NT2/D1 (cell line): ENCODE results near the gene TLDC2.
"Not testable (repeated sequence)": the region's sequence is repeated elsewhere in the genome, so short reads cannot be mapped to it uniquely, and the experiment has no call there.

Experiments used
- DNase-seq: peaks from one replicate; pipeline ENCODE4 v3.0.0-alpha.2; 2011; ENCODE audit warnings: low read depth, low spot score
- H3K27me3 ChIP-seq: 2 replicates; pipeline ENCODE4 v1.6.0; 2011; ENCODE audit warnings: mild to moderate bottlenecking; ENCODE audit not compliant: insufficient read length, insufficient read depth
- H3K36me3 ChIP-seq: 2 replicates; pipeline ENCODE4 v1.6.1; 2011; ENCODE audit warnings: mild to moderate bottlenecking, low read length, mixed read lengths; ENCODE audit not compliant: insufficient read depth, insufficient read length
- H3K4me1 ChIP-seq: 2 replicates; pipeline ENCODE4 v1.5.1; 2011; ENCODE audit not compliant: insufficient read depth, insufficient read length
- H3K4me3 ChIP-seq: 2 replicates; pipeline ENCODE4 v1.5.1; 2011; ENCODE audit warnings: low read depth; ENCODE audit not compliant: insufficient read length
- H3K9ac ChIP-seq: 2 replicates; pipeline ENCODE4 v1.6.0; 2011; ENCODE audit warnings: low read depth; ENCODE audit not compliant: insufficient read length
- H3K9me3 ChIP-seq: 2 replicates; pipeline ENCODE4 v1.5.1; 2011; ENCODE audit warnings: mild to moderate bottlenecking, low read length; ENCODE audit not compliant: insufficient read depth
- SUZ12 ChIP-seq: IDR thresholded peaks from 2 replicates; pipeline ENCODE4 v1.6.1; 2011; ENCODE audit not compliant: insufficient read length, insufficient read depth; ENCODE audit errors: extremely low read depth
- YY1 ChIP-seq: IDR thresholded peaks from 2 replicates; pipeline ENCODE4 v1.6.1; 2011; ENCODE audit not compliant: insufficient read length, insufficient read depth
- ZNF274 ChIP-seq: IDR thresholded peaks from 2 replicates; pipeline ENCODE4 v1.6.1; 2011; ENCODE audit warnings: mild to moderate bottlenecking, low read depth, low read length

TLDC2 gene

DNA sequence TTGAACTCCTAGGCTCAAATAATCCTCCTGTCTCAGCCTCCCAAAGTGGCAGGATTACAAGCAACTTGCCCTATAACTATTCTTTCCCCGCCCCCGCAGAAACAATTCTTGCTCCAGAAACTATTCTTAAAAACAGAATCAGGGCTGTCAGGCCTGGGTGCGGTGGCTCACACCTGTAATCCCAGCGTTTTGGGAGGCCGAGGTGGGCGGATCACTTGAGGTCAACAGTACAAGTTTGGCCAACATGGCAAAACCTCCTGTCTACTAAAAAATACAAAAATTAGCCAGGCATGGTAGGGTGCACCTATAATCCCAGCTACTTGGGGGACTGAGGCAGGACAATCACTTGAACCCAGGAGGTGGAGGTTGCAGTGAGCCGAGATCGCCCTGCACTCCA lies 44.4 kb downstream of the TLDC2 start:
- Histone ChIP-seq H3K36me3 (no peaks in the 10 kb centered on the region), H3K9ac (no peak overlapping the region), H3K4me3 (no peak overlapping the region), H3K27me3 (no peaks in the 10 kb centered on the region), H3K9me3 (no peaks in the 10 kb centered on the region), H3K4me1 (peaks cover 5% of the 10 kb centered on the region)
- TF ChIP-seq SUZ12 (no peak), YY1 (no peak), ZNF274 (no peak)
- no peak for DNase-seq

- H3K4me3 ChIP-seq: no peak overlapping the region
- H3K4me1 ChIP-seq: peaks cover 5% of the 10 kb centered on the region
- H3K27me3 ChIP-seq: no peaks in the 10 kb centered on the region
- H3K9ac ChIP-seq: no peak overlapping the region
- no peaks in the 10 kb centered on the region for H3K36me3 ChIP-seq
- no peaks in the 10 kb centered on the region for H3K9me3 ChIP-seq
- DNase-seq: no peak
- TF ChIP-seq ZNF274 (no peak), SUZ12 (no peak), YY1 (no peak)
These were observed 48.5 kb downstream of the TLDC2 start for GRCh38 chr20:36924167-36925045.

GRCh38 chr20:36925234-36925633 lies 49.3 kb downstream of the TLDC2 start:
- H3K36me3 ChIP-seq: no peaks in the 10 kb centered on the region
- DNase-seq: no peak
- no peaks in the 10 kb centered on the region for H3K9me3 ChIP-seq
- H3K9ac ChIP-seq: no peak overlapping the region
- H3K4me3 ChIP-seq: no peak overlapping the region
- no peaks in the 10 kb centered on the region for H3K27me3 ChIP-seq
- peaks cover 5% of the 10 kb centered on the region for H3K4me1 ChIP-seq
- TF ChIP-seq SUZ12: no peak
- no peak for TF ChIP-seq ZNF274
- TF ChIP-seq YY1: no peak

DNA sequence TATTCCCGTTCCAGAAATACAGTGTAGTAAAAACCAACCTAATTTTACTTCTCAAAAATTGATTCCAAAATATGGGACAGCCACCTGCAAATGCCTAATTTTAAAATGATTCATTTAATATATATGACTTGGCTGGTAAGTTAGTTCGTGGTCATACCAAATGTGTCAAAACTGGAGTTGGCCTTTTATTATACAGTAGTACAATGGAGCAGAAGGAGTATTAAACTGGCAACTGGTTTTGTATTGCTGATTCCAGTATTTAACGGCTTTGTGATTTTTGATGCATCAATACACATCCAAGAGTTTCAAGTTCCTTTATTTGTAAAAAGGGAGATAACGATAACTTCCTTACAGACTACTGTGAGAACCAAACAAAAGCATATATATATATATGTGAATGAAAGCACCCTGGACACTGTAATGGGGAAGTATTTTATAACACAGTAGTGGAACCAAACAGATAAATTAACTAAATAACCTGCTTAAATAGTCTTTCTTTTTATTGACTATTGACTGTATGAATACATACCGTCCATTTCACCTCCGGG lies 50.8 kb downstream of the TLDC2 start:
- no peak overlapping the region for H3K4me3 ChIP-seq
- H3K27me3 ChIP-seq: no peaks in the 10 kb centered on the region
- H3K9me3 ChIP-seq: no peaks in the 10 kb centered on the region
- no peak overlapping the region for H3K9ac ChIP-seq
- no peaks in the 10 kb centered on the region for H3K36me3 ChIP-seq
- no peak for DNase-seq
- H3K4me1 ChIP-seq: peaks cover 5% of the 10 kb centered on the region
- TF ChIP-seq YY1 (no peak), ZNF274 (no peak), SUZ12 (no peak)

DNA sequence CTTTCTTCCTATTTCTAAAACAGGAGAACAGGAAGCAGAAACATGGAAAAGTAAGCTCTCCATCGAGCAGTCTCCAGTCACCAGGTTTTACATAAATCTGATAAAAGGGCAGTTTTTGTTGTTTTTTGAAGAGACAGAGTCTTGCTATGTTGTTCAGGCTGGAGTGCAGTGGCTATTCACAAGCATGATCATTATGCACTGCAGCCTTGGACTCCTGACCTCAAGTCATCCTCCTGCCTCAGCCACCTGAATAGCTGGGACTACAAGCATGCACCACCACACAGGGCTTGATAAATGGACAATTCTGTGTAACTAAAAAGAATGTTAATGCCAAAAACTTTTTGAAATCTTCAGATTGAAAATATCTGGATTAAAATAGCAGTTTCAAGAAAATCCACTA lies 51.8 kb downstream of the TLDC2 start:
- no peaks in the 10 kb centered on the region for H3K36me3 ChIP-seq
- H3K4me3 ChIP-seq: no peak overlapping the region
- H3K4me1 ChIP-seq: peaks cover 5% of the 10 kb centered on the region
- no peaks in the 10 kb centered on the region for H3K9me3 ChIP-seq
- no peak for DNase-seq
- no peak for TF ChIP-seq SUZ12
- no peak for TF ChIP-seq ZNF274
- no peak for TF ChIP-seq YY1
- no peak overlapping the region for H3K9ac ChIP-seq
- no peaks in the 10 kb centered on the region for H3K27me3 ChIP-seq

DNA sequence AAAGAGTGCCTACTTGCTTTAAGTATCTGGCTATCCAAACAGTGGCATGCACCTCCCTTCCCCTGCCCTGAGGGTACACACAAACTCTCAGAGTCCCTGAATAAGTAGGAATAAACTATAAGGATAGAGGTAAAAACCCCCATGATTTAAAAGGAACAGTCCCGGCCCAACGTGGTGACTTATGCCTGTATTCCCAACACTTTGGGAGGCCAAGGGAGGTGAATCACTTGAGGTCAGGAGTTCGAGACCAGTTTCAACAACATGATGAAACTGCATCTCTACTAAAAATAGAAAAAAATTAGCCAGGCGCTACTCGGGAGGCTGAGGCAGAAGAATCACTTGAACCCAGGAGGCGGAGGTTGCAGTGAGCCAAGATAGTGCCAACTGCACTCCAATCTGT lies 53.4 kb downstream of the TLDC2 start:
- no peak for DNase-seq
- TF ChIP-seq SUZ12 (no peak), YY1 (no peak), ZNF274 (no peak)
- Histone ChIP-seq H3K36me3 (no peaks in the 10 kb centered on the region), H3K27me3 (no peaks in the 10 kb centered on the region), H3K9me3 (no peaks in the 10 kb centered on the region), H3K4me3 (no peak overlapping the region), H3K9ac (no peak overlapping the region), H3K4me1 (peaks cover 2% of the 10 kb centered on the region)

GRCh38 chr20:36929691-36930090 lies 53.8 kb downstream of the TLDC2 start:
- Histone ChIP-seq H3K9me3 (no peaks in the 10 kb centered on the region), H3K27me3 (no peaks in the 10 kb centered on the region), H3K4me3 (no peak overlapping the region), H3K36me3 (no peaks in the 10 kb centered on the region), H3K9ac (no peak overlapping the region), H3K4me1 (peaks cover 2% of the 10 kb centered on the region)
- TF ChIP-seq ZNF274 (no peak), YY1 (no peak), SUZ12 (no peak)
- DNase-seq: no peak

DNA sequence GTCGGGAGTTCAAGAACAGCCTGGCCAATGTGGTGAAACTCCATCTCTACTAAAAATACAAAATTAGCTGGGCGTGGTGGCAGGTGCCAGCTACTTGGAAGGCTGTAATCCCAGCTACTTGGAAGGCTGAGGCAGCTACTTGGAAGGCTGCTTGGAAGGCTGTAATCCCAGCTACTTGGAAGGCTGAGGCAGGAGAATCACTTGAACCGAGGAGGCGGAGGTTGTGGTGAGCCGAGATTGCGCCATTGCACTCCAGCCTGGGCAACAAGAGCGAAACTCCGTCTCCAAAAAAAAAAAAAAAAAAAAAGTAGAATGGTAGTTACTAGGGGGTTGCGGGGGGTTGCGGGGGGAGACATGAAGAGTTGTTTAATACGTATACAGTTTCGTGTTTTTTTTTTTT lies 56.1 kb downstream of the TLDC2 start:
- not testable (repeated sequence) for DNase-seq, H3K27me3 ChIP-seq, H3K4me3 ChIP-seq, H3K4me1 ChIP-seq, H3K9ac ChIP-seq, H3K36me3 ChIP-seq, H3K9me3 ChIP-seq
